ENCODE results near the gene LIPA.

Gene LIPA

GRCh38 chr10:89185658-89186057, 65.9 kb downstream of the LIPA start:
- H3K4me3 ChIP-seq (ENCODE audit: low read depth in 1 of 2, low read length in 2 of 2), result no peak overlapping the region
- no peaks in the 10 kb centered on the region for H3K36me3 ChIP-seq (ENCODE audit: insufficient read depth, low read length)
- H3K79me2 ChIP-seq (ENCODE audit: insufficient read depth, low read length), result no peaks in the 10 kb centered on the region
- TF ChIP-seq CTCF (IDR thresholded peaks at IDR 0.05; ENCODE audit: borderline replicate concordance, extremely low read depth, low read length, poor library complexity, severe bottlenecking), result no peak
- no peak for TF ChIP-seq EZH2 (IDR thresholded peaks at IDR 0.05; ENCODE audit: borderline replicate concordance, low read depth, low read length, severe bottlenecking)
- H4K20me1 ChIP-seq (ENCODE audit: insufficient read depth, low read length), result no peaks in the 10 kb centered on the region
- no peak overlapping the region for H3K4me2 ChIP-seq (ENCODE audit: insufficient read depth, low read length)
- H3K27ac ChIP-seq (ENCODE audit: low read length), result no peak overlapping the region
- H3K9me3 ChIP-seq (ENCODE audit: insufficient read depth, low read length, severe bottlenecking), result no peaks in the 10 kb centered on the region
- H2AFZ ChIP-seq (ENCODE audit: low read depth, low read length), result no peak overlapping the region
- ATAC-seq (ENCODE audit: insufficient read depth, low read depth) (no peak), DNase-seq (no peak)
- no peak overlapping the region for H3K9ac ChIP-seq (ENCODE audit: low read depth, low read length)
- peaks cover 6% of the 10 kb centered on the region for H3K27me3 ChIP-seq (ENCODE audit: insufficient read depth, low read length, poor library complexity)
- no peaks in the 10 kb centered on the region for H3K4me1 ChIP-seq (ENCODE audit: insufficient read depth, low read length)

GRCh38 chr10:89184638-89185037, 66.9 kb downstream of the LIPA start:
- Histone ChIP-seq H3K4me3 (ENCODE audit: low read depth in 1 of 2, low read length in 2 of 2) (no peak overlapping the region), H3K27ac (ENCODE audit: low read length) (no peak overlapping the region), H4K20me1 (ENCODE audit: insufficient read depth, low read length) (no peaks in the 10 kb centered on the region), H3K4me2 (ENCODE audit: insufficient read depth, low read length) (no peak overlapping the region), H3K9me3 (ENCODE audit: insufficient read depth, low read length, severe bottlenecking) (no peaks in the 10 kb centered on the region), H3K9ac (ENCODE audit: low read depth, low read length) (no peak overlapping the region), H3K4me1 (ENCODE audit: insufficient read depth, low read length) (no peaks in the 10 kb centered on the region), H3K27me3 (ENCODE audit: insufficient read depth, low read length, poor library complexity) (peaks cover 6% of the 10 kb centered on the region), H3K36me3 (ENCODE audit: insufficient read depth, low read length) (no peaks in the 10 kb centered on the region), H2AFZ (ENCODE audit: low read depth, low read length) (no peak overlapping the region), H3K79me2 (ENCODE audit: insufficient read depth, low read length) (no peaks in the 10 kb centered on the region)
- TF ChIP-seq CTCF (IDR thresholded peaks at IDR 0.05; ENCODE audit: borderline replicate concordance, extremely low read depth, low read length, poor library complexity, severe bottlenecking), result no peak
- no peak for TF ChIP-seq EZH2 (IDR thresholded peaks at IDR 0.05; ENCODE audit: borderline replicate concordance, low read depth, low read length, severe bottlenecking)
- no peak for DNase-seq
- no peak for ATAC-seq (ENCODE audit: insufficient read depth, low read depth)

- H3K27me3 ChIP-seq (ENCODE audit: insufficient read depth, low read length, poor library complexity), result peaks cover 3% of the 10 kb centered on the region
- no peaks in the 10 kb centered on the region for H4K20me1 ChIP-seq (ENCODE audit: insufficient read depth, low read length)
- no peak overlapping the region for H3K9ac ChIP-seq (ENCODE audit: low read depth, low read length)
- DNase-seq (no peak), ATAC-seq (ENCODE audit: insufficient read depth, low read depth) (no peak)
- no peak overlapping the region for H3K4me3 ChIP-seq (ENCODE audit: low read depth in 1 of 2, low read length in 2 of 2)
- no peak overlapping the region for H3K27ac ChIP-seq (ENCODE audit: low read length)
- H3K79me2 ChIP-seq (ENCODE audit: insufficient read depth, low read length), result no peaks in the 10 kb centered on the region
- H3K4me2 ChIP-seq (ENCODE audit: insufficient read depth, low read length), result no peak overlapping the region
- no peaks in the 10 kb centered on the region for H3K36me3 ChIP-seq (ENCODE audit: insufficient read depth, low read length)
- H3K9me3 ChIP-seq (ENCODE audit: insufficient read depth, low read length, severe bottlenecking), result no peaks in the 10 kb centered on the region
- H3K4me1 ChIP-seq (ENCODE audit: insufficient read depth, low read length), result no peaks in the 10 kb centered on the region
- H2AFZ ChIP-seq (ENCODE audit: low read depth, low read length), result no peak overlapping the region
- TF ChIP-seq EZH2 (IDR thresholded peaks at IDR 0.05; ENCODE audit: borderline replicate concordance, low read depth, low read length, severe bottlenecking) (no peak), CTCF (IDR thresholded peaks at IDR 0.05; ENCODE audit: borderline replicate concordance, extremely low read depth, low read length, poor library complexity, severe bottlenecking) (no peak)
Observed at GRCh38 chr10:89183571-89183970, 68.0 kb downstream of the LIPA start.

- H3K79me2 ChIP-seq (ENCODE audit: insufficient read depth, low read length), result no peaks in the 10 kb centered on the region
- no peak for ATAC-seq (ENCODE audit: insufficient read depth, low read depth)
- TF ChIP-seq CTCF (IDR thresholded peaks at IDR 0.05; ENCODE audit: borderline replicate concordance, extremely low read depth, low read length, poor library complexity, severe bottlenecking) (no peak), EZH2 (IDR thresholded peaks at IDR 0.05; ENCODE audit: borderline replicate concordance, low read depth, low read length, severe bottlenecking) (no peak)
- no peak for DNase-seq
- H3K4me1 ChIP-seq (ENCODE audit: insufficient read depth, low read length), result no peaks in the 10 kb centered on the region
- H3K27me3 ChIP-seq (ENCODE audit: insufficient read depth, low read length, poor library complexity), result peaks cover 3% of the 10 kb centered on the region
- H3K9ac ChIP-seq (ENCODE audit: low read depth, low read length), result no peak overlapping the region
- no peaks in the 10 kb centered on the region for H4K20me1 ChIP-seq (ENCODE audit: insufficient read depth, low read length)
- no peak overlapping the region for H3K4me3 ChIP-seq (ENCODE audit: low read depth in 1 of 2, low read length in 2 of 2)
- H3K9me3 ChIP-seq (ENCODE audit: insufficient read depth, low read length, severe bottlenecking), result no peaks in the 10 kb centered on the region
- H2AFZ ChIP-seq (ENCODE audit: low read depth, low read length), result no peak overlapping the region
- no peaks in the 10 kb centered on the region for H3K36me3 ChIP-seq (ENCODE audit: insufficient read depth, low read length)
- no peak overlapping the region for H3K27ac ChIP-seq (ENCODE audit: low read length)
- no peak overlapping the region for H3K4me2 ChIP-seq (ENCODE audit: insufficient read depth, low read length)
Observed at GRCh38 chr10:89182894-89183293, 68.7 kb downstream of the LIPA start.

All from DND-41 (cell line).